ENCODE data around the gene RDX. TPM values are rescaled to one million over a fixed set of nuclear protein-coding genes. Genes with fewer than 3 reads are reported as not detected.

The RDX gene
- polyA plus RNA-seq, 1 donor: 51.6 TPM

DNA sequence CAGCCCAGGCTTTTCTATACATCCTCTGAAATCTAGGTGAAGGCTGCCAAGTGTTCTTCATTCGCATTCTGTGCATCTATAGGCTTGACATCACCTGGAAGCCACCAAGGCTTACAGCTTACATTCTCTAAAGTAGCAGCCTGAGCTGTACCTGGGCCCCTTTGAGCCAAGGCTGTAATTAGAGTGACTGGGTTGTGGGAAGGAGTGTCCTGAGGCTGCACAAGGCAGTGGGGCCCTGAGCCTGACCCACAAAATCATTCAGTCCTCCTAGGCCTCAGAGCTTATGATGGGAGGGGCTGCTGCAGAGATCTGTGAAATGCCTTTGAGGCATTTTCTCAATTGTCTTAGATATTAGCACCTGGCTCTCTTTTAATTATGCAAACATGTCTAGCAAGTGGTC lies 33.0 kb upstream of the RDX start:
- WGBS (ENCODE audit: insufficient coverage, low lambda C conversion rate): no CpG with 5 or more reads among the region's 1 CpG
- no peaks in the 10 kb centered on the region for H3K9me3 ChIP-seq (ENCODE audit: control insufficient read depth, low read depth, low read length)
- no peaks in the 10 kb centered on the region for H3K36me3 ChIP-seq (ENCODE audit: control insufficient read depth, insufficient read depth, low read length)
- no peaks in the 10 kb centered on the region for H3K4me1 ChIP-seq (ENCODE audit: control insufficient read depth, insufficient read depth, low read length)
- H3K27me3 ChIP-seq (ENCODE audit: control insufficient read depth, insufficient read depth, low read length): no peaks in the 10 kb centered on the region
- H3K27ac ChIP-seq (ENCODE audit: low read length): no peak overlapping the region
- H3K4me3 ChIP-seq (ENCODE audit: low read length): no peak overlapping the region
- no peak for DNase-seq

DNA sequence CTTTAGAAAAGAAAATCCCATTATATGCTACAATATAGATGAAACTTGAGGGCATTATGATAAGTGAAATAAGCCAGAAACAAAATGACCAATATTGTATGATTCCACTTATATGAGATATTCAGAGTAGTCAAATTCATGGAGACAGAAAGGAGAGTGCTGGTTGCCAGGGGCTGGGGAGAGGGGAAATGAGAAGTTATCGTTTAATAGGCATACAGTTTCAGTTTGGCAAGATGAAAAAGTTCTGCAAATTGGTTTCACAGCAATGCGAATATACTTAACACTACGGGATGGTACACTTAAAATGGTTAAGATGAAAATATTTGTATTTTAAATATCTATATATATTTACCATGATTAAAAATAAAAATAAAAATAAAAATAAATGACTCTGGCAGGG lies 31.1 kb upstream of the RDX start:
- H3K36me3 ChIP-seq (ENCODE audit: control insufficient read depth, insufficient read depth, low read length): no peaks in the 10 kb centered on the region
- H3K4me3 ChIP-seq (ENCODE audit: low read length): no peak overlapping the region
- no peaks in the 10 kb centered on the region for H3K27me3 ChIP-seq (ENCODE audit: control insufficient read depth, insufficient read depth, low read length)
- no peak overlapping the region for H3K27ac ChIP-seq (ENCODE audit: low read length)
- WGBS (ENCODE audit: insufficient coverage, low lambda C conversion rate): 100% methylated on average over 2 of the region's 3 CpGs
- no peaks in the 10 kb centered on the region for H3K4me1 ChIP-seq (ENCODE audit: control insufficient read depth, insufficient read depth, low read length)
- DNase-seq: no peak
- no peaks in the 10 kb centered on the region for H3K9me3 ChIP-seq (ENCODE audit: control insufficient read depth, low read depth, low read length)

DNA sequence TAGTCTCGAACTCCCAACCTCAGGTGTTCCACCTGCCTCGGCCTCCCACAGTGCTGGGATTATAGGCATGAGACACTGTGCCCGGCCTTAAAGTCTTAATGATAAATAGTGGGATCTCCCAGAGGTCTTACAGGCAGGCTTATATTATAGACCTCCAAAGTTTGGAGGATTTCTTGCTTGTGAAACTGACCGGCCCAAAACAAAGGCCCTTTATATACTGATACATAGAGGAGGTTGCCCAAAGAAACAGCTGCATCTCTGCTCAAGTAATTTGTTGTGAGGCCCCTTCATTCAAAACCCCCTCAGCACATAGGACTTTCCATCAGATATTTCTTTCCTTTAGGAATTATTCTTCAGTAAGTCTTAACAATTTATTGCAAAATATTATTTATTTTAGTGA lies 27.4 kb upstream of the RDX start:
- H3K9me3 ChIP-seq (ENCODE audit: control insufficient read depth, low read depth, low read length): no peaks in the 10 kb centered on the region
- DNase-seq: no peak
- H3K36me3 ChIP-seq (ENCODE audit: control insufficient read depth, insufficient read depth, low read length): no peaks in the 10 kb centered on the region
- H3K4me1 ChIP-seq (ENCODE audit: control insufficient read depth, insufficient read depth, low read length): peaks cover 7% of the 10 kb centered on the region
- H3K4me3 ChIP-seq (ENCODE audit: low read length): no peak overlapping the region
- no CpG with 5 or more reads among the region's 4 CpGs for WGBS (ENCODE audit: insufficient coverage, low lambda C conversion rate)
- no peaks in the 10 kb centered on the region for H3K27me3 ChIP-seq (ENCODE audit: control insufficient read depth, insufficient read depth, low read length)
- H3K27ac ChIP-seq (ENCODE audit: low read length): no peak overlapping the region

DNA sequence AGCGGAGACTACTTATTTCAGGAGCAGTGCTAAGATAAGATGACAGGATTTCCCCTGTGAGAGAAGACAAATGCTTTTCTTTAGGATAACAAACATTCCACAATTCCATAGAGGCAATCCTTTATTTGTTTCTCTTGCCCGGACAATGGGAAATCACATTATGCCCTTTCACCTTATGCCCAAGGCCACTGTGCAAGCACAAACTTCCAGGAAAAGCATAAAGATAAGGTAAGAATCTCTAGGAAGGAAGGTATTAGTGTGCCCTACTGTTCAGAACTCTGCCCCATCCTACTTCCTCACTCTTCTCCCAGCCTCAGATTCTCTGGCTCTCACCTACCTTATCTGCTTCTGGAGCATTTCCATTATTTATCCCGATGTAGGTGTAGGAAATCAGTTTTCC lies 23.1 kb upstream of the RDX start:
- no CpG with 5 or more reads among the region's 3 CpGs for WGBS (ENCODE audit: insufficient coverage, low lambda C conversion rate)
- Histone ChIP-seq H3K9me3 (ENCODE audit: control insufficient read depth, low read depth, low read length) (no peaks in the 10 kb centered on the region), H3K27me3 (ENCODE audit: control insufficient read depth, insufficient read depth, low read length) (peaks cover 7% of the 10 kb centered on the region), H3K4me1 (ENCODE audit: control insufficient read depth, insufficient read depth, low read length) (peaks cover 13% of the 10 kb centered on the region), H3K36me3 (ENCODE audit: control insufficient read depth, insufficient read depth, low read length) (no peaks in the 10 kb centered on the region), H3K27ac (ENCODE audit: low read length) (no peak overlapping the region), H3K4me3 (ENCODE audit: low read length) (no peak overlapping the region)
- DNase-seq: no peak

DNA sequence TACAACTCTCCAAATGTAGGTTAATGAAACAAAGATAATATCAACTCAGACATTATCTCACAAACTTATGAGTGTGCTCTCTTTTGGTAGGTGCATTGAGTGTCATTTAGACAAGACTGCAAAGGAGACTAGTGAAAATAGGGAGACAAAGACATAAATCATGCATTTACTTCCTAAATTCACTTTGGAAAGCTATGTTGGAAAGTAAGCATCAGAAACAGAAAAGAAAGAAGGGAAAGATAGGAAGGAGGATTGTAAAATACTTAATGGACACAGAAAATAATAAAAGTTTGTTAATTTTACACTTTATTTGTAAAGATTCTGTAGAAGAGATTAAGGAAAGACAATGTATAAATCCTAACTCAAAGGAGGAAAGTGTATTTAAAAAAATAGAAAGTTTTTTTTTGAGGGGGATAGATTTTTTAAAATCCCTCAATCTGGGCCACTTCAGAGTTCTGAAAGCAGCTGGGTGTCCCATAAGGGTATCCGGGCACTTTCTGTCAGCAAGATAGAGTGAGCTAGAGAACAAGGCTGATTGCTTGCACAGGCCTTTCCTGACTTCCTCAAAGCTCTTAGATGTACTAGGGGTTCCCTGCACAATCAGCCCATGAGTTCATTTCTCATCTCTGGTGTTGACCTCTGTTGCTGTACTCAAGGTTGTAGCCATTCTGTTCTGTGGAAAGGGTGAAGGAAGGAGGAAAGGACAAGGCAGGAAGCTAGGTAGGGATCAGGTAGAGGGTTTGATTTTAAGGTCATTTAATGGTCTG lies 22.4 kb upstream of the RDX start:
- Histone ChIP-seq H3K4me1 (ENCODE audit: control insufficient read depth, insufficient read depth, low read length) (peaks cover 13% of the 10 kb centered on the region), H3K27ac (ENCODE audit: low read length) (no peak overlapping the region), H3K27me3 (ENCODE audit: control insufficient read depth, insufficient read depth, low read length) (peaks cover 7% of the 10 kb centered on the region), H3K9me3 (ENCODE audit: control insufficient read depth, low read depth, low read length) (no peaks in the 10 kb centered on the region), H3K36me3 (ENCODE audit: control insufficient read depth, insufficient read depth, low read length) (no peaks in the 10 kb centered on the region), H3K4me3 (ENCODE audit: low read length) (no peak overlapping the region)
- DNase-seq: no peak
- no CpG with 5 or more reads among the region's 1 CpG for WGBS (ENCODE audit: insufficient coverage, low lambda C conversion rate)

DNA sequence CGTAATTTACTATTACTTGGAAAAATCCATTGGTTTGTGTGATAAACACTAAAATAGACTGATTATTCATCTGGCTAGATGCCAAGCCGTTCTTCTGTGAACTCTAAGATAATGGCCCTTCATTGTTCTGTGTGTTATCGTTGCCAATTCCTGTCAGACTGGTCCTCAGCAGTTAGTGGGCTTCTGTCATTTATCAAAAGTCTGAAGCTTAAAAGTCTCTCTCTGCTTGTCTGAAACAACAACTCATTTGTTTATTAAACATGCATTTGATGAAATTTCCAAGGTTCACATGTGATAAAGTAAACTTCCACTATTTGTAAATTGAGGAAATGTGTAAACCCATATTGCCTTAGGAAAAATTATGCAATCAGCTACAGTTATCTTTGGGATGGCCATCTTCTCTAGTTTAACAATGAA lies 21.1 kb upstream of the RDX start:
- Histone ChIP-seq H3K27me3 (ENCODE audit: control insufficient read depth, insufficient read depth, low read length) (peaks cover 10% of the 10 kb centered on the region), H3K36me3 (ENCODE audit: control insufficient read depth, insufficient read depth, low read length) (no peaks in the 10 kb centered on the region), H3K27ac (ENCODE audit: low read length) (no peak overlapping the region), H3K9me3 (ENCODE audit: control insufficient read depth, low read depth, low read length) (no peaks in the 10 kb centered on the region), H3K4me1 (ENCODE audit: control insufficient read depth, insufficient read depth, low read length) (peaks cover 13% of the 10 kb centered on the region), H3K4me3 (ENCODE audit: low read length) (no peak overlapping the region)
- DNase-seq: no peak
- WGBS (ENCODE audit: insufficient coverage, low lambda C conversion rate): no CpG with 5 or more reads among the region's 3 CpGs

DNA sequence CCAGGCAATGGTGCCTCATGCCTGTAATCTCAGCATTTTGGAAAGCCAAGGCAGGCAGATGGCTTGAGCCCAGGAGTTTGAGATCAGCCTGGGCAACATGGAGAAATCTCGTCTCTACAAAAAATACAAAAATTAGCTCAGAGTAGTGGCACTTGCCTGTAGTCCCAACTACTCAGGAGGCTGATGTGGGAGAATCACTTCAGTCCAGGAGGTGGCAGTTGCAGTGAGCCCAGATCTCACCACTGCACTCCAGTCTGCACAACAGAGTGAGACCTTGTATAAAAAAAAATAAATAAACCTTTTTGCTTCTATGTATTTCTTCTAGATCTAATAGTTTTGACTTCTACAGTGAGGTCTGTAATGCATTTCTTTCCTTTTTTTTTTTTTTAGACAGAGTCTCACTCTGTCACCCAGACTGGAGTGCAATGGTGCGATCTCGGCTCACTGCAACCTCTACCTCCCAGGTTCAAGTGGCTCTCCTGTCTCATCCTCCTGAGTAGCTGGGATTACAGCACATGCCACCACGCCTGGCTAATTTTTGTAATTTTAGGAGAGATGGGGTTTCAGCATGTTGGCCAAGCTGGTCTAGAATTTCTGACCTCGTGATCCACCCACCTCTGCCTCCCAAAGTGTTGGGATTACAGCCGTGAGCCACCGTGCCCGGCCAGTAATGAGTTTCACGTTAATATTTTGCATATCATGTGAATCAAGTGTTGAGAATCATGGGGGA lies 18.1 kb upstream of the RDX start:
- no peak for DNase-seq
- 100% methylated on average over 1 of the region's 9 CpGs for WGBS (ENCODE audit: insufficient coverage, low lambda C conversion rate)
- Histone ChIP-seq H3K9me3 (ENCODE audit: control insufficient read depth, low read depth, low read length) (no peaks in the 10 kb centered on the region), H3K27ac (ENCODE audit: low read length) (no peak overlapping the region), H3K27me3 (ENCODE audit: control insufficient read depth, insufficient read depth, low read length) (peaks cover 14% of the 10 kb centered on the region), H3K36me3 (ENCODE audit: control insufficient read depth, insufficient read depth, low read length) (no peaks in the 10 kb centered on the region), H3K4me1 (ENCODE audit: control insufficient read depth, insufficient read depth, low read length) (peaks cover 13% of the 10 kb centered on the region), H3K4me3 (ENCODE audit: low read length) (no peak overlapping the region)

DNA sequence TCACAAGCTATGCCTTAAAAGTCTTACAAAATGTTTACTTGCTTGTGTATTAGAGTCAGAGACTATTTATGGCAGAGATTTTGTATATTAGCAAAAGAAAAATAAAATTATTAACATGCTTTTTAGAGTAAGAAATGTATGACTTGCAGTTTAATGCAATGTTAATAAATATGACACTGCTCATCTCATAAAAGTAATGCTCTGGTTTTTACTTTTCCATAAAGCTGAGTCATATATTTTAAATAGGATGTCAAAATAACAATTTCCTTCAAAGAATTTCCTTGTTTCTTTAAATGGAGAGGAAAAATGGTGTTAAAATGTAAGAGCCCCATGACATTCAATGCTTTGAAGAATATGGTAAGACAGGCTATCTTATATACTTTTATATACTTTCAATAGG lies 16.3 kb upstream of the RDX start:
- H3K4me1 ChIP-seq (ENCODE audit: control insufficient read depth, insufficient read depth, low read length): no peaks in the 10 kb centered on the region
- no peak overlapping the region for H3K4me3 ChIP-seq (ENCODE audit: low read length)
- H3K27ac ChIP-seq (ENCODE audit: low read length): no peak overlapping the region
- peaks cover 23% of the 10 kb centered on the region for H3K27me3 ChIP-seq (ENCODE audit: control insufficient read depth, insufficient read depth, low read length)
- no peaks in the 10 kb centered on the region for H3K9me3 ChIP-seq (ENCODE audit: control insufficient read depth, low read depth, low read length)
- DNase-seq: no peak
- no peaks in the 10 kb centered on the region for H3K36me3 ChIP-seq (ENCODE audit: control insufficient read depth, insufficient read depth, low read length)

DNA sequence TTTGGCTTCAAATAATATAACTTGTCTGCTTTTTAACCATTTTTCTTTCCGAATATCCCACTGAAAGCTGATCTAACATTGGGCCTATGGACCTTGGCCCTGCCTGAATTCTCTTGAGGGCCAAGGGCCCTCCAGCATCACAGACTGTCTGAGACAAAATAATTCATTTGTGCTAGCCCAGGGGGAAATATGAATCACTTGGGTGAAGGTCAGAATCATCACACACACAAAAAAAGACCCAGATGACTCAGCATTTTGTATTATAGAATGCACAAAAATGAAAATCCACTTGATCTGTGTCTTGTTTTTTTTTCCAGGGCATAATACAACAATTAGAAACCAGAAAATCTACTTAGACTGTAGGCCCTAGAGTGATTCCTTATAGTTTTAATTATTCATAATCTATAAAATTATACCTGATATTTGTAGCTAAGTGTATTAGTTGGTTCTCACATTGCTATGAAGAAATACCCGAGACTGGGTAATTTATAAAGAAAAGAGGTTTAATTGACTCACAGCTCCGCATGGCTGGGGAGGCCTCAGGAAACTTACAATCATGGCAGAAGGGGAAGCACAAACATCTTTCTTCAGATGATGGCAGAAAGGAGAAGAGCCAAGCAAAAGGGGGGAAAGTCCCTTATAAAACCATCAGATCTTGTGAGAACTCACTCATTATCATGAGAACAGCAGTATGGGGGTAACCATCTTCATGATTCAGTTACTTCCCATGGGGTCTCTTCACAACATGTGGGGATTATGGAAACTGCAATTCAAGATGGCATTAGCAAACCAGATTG lies 15.6 kb upstream of the RDX start:
- peaks cover 24% of the 10 kb centered on the region for H3K27me3 ChIP-seq (ENCODE audit: control insufficient read depth, insufficient read depth, low read length)
- no peak for DNase-seq
- no peaks in the 10 kb centered on the region for H3K4me1 ChIP-seq (ENCODE audit: control insufficient read depth, insufficient read depth, low read length)
- no peak overlapping the region for H3K4me3 ChIP-seq (ENCODE audit: low read length)
- H3K27ac ChIP-seq (ENCODE audit: low read length): no peak overlapping the region
- H3K36me3 ChIP-seq (ENCODE audit: control insufficient read depth, insufficient read depth, low read length): no peaks in the 10 kb centered on the region
- WGBS (ENCODE audit: insufficient coverage, low lambda C conversion rate): 80% methylated on average over 1 of the region's 3 CpGs
- H3K9me3 ChIP-seq (ENCODE audit: control insufficient read depth, low read depth, low read length): no peaks in the 10 kb centered on the region

DNA sequence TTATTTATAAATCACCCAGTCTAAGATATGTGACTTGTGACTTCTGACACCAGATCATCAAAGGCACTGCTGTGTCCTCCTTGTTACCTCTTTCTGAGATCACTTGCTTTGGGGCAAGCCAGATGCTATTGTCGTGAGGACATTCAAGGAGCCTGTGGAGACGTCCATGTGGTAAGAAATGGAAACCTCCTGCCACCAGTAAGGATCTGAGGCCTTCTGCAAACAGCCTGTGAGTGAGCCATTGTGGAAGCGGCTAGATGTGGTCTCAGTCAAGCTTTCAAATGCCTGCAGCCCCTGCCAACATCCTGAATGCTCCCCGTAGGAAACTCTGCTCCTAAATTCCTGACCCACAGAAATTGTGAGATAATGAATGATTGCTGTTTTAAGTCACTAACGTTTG lies 11.7 kb upstream of the RDX start:
- Histone ChIP-seq H3K4me1 (ENCODE audit: control insufficient read depth, insufficient read depth, low read length) (no peaks in the 10 kb centered on the region), H3K4me3 (ENCODE audit: low read length) (no peak overlapping the region), H3K27ac (ENCODE audit: low read length) (no peak overlapping the region), H3K27me3 (ENCODE audit: control insufficient read depth, insufficient read depth, low read length) (peaks cover 14% of the 10 kb centered on the region), H3K36me3 (ENCODE audit: control insufficient read depth, insufficient read depth, low read length) (no peaks in the 10 kb centered on the region), H3K9me3 (ENCODE audit: control insufficient read depth, low read depth, low read length) (no peaks in the 10 kb centered on the region)
- WGBS (ENCODE audit: insufficient coverage, low lambda C conversion rate): 80% methylated on average over 2 of the region's 5 CpGs
- DNase-seq: no peak
